BLaER1 (cell line): ENCODE data around the gene CNOT11.
A peak's percentile ranks its signal among the peaks of the same experiment; 100 is the strongest.
"Not testable (repeated sequence)": the region's sequence is repeated elsewhere in the genome, so short reads cannot be mapped to it uniquely, and the experiment has no call there.

Experiments
- H3K27ac ChIP-seq: shearing (Covaris generic); formaldehyde crosslinking; 2 replicates; pipeline ENCODE4 v1.8.1; 2022
- H3K27me3 ChIP-seq: shearing (Covaris generic); formaldehyde crosslinking; 2 replicates; pipeline ENCODE4 v1.8.1; 2022
- H3K36me3 ChIP-seq: shearing (Covaris generic); formaldehyde crosslinking; 2 replicates; pipeline ENCODE4 v1.8.1; 2022
- H3K4me1 ChIP-seq: shearing (Covaris generic); formaldehyde crosslinking; 2 replicates; pipeline ENCODE4 v1.8.1; 2022
- H3K4me2 ChIP-seq: shearing (Covaris generic); formaldehyde crosslinking; 2 replicates; pipeline ENCODE4 v1.8.1; 2022
- H3K4me3 ChIP-seq: shearing (Covaris generic); formaldehyde crosslinking; 2 replicates; pipeline ENCODE4 v1.8.1; 2022
- H3K9ac ChIP-seq: shearing (Covaris generic); formaldehyde crosslinking; 2 replicates; pipeline ENCODE4 v1.8.1; 2022
- H3K9me3 ChIP-seq: shearing (Covaris generic); formaldehyde crosslinking; 2 replicates; pipeline ENCODE4 v1.8.1; 2022
- H4K20me1 ChIP-seq: shearing (Covaris generic); formaldehyde crosslinking; 2 replicates; pipeline ENCODE4 v1.8.1; 2022
- Cebpa-rat ChIP-seq: shearing (Covaris generic); IDR thresholded peaks from 2 replicates; pipeline ENCODE4 v1.8.1; 2022

Gene CNOT11

GRCh38 chr2:101249826-101250225 lies 2.9 kb upstream of the CNOT11 start:
- H3K4me2 ChIP-seq: no peak overlapping the region
- no peak overlapping the region for H3K9ac ChIP-seq
- H3K27ac ChIP-seq: no peak overlapping the region

GRCh38 chr2:101251246-101251781 lies 1.4 kb upstream of the CNOT11 start:
- not testable (repeated sequence) for H3K4me3 ChIP-seq, H3K9me3 ChIP-seq, H3K27me3 ChIP-seq, H3K27ac ChIP-seq, H3K9ac ChIP-seq
- H3K36me3 ChIP-seq: peaks cover 12% of the 10 kb centered on the region
- H3K4me2 ChIP-seq: peak overlapping the region; percentile 78
- peaks cover 32% of the 10 kb centered on the region for H4K20me1 ChIP-seq
- peaks cover 37% of the 10 kb centered on the region for H3K4me1 ChIP-seq

More at GRCh38 chr2:101249826-101250225, 2.9 kb upstream of the CNOT11 start:
- Histone ChIP-seq H3K9me3 (no peaks in the 10 kb centered on the region), H3K4me1 (peaks cover 26% of the 10 kb centered on the region), H3K27me3 (no peaks in the 10 kb centered on the region), H3K4me3 (no peak overlapping the region), H4K20me1 (peaks cover 20% of the 10 kb centered on the region), H3K36me3 (peaks cover 6% of the 10 kb centered on the region; the same call in 1 of the 2 replicates)
- TF ChIP-seq Cebpa-rat: no peak

- H3K4me3 ChIP-seq: peak overlapping the region; percentile 100
- H3K36me3 ChIP-seq: peaks cover 16% of the 10 kb centered on the region
- no peak for TF ChIP-seq Cebpa-rat
- peak overlapping the region; percentile 68; the same call in 1 of the 2 replicates for H3K27ac ChIP-seq
- no peaks in the 10 kb centered on the region for H3K27me3 ChIP-seq
- peak overlapping the region; percentile 78 for H3K4me2 ChIP-seq
- no peaks in the 10 kb centered on the region for H3K9me3 ChIP-seq
- peaks cover 37% of the 10 kb centered on the region for H3K4me1 ChIP-seq
- peaks cover 38% of the 10 kb centered on the region for H4K20me1 ChIP-seq
- peak overlapping the region; percentile 81 for H3K9ac ChIP-seq
Observed at GRCh38 chr2:101251844-101252407, 760 bp upstream of the CNOT11 start.

GRCh38 chr2:101253013-101253702 lies 472 bp downstream of the CNOT11 start:
- H3K9ac ChIP-seq: peak overlapping the region; percentile 99
- peak overlapping the region; percentile 87 for H3K4me2 ChIP-seq
- H3K4me1 ChIP-seq: peaks cover 37% of the 10 kb centered on the region
- H4K20me1 ChIP-seq: peaks cover 49% of the 10 kb centered on the region
- TF ChIP-seq Cebpa-rat: no peak
- peak overlapping the region; percentile 98 for H3K27ac ChIP-seq
- H3K4me3 ChIP-seq: peak overlapping the region; percentile 100
- H3K27me3 ChIP-seq: no peaks in the 10 kb centered on the region
- peaks cover 23% of the 10 kb centered on the region for H3K36me3 ChIP-seq
- no peaks in the 10 kb centered on the region for H3K9me3 ChIP-seq

GRCh38 chr2:101253703-101254450 lies 1.2 kb downstream of the CNOT11 start:
- peak overlapping the region; percentile 98 for H3K27ac ChIP-seq

GRCh38 chr2:101255501-101255900 lies 2.8 kb downstream of the CNOT11 start:
- no peak for TF ChIP-seq Cebpa-rat
- Histone ChIP-seq H3K27me3 (no peaks in the 10 kb centered on the region), H3K9ac (no peak overlapping the region)

More at GRCh38 chr2:101253703-101254450, 1.2 kb downstream of the CNOT11 start:
- Histone ChIP-seq H3K4me1 (peaks cover 34% of the 10 kb centered on the region), H3K36me3 (peaks cover 29% of the 10 kb centered on the region), H3K9me3 (no peaks in the 10 kb centered on the region), H3K4me3 (peak overlapping the region; percentile 100), H3K9ac (peak overlapping the region; percentile 99), H4K20me1 (peaks cover 55% of the 10 kb centered on the region), H3K4me2 (peak overlapping the region; percentile 87), H3K27me3 (no peaks in the 10 kb centered on the region)
- no peak for TF ChIP-seq Cebpa-rat

GRCh38 chr2:101256316-101256715 lies 3.6 kb downstream of the CNOT11 start:
- H3K9me3 ChIP-seq: no peaks in the 10 kb centered on the region
- H3K4me3 ChIP-seq: no peak overlapping the region
- H4K20me1 ChIP-seq: peaks cover 77% of the 10 kb centered on the region
- no peak for TF ChIP-seq Cebpa-rat
- peaks cover 50% of the 10 kb centered on the region for H3K36me3 ChIP-seq
- no peaks in the 10 kb centered on the region for H3K27me3 ChIP-seq
- no peak overlapping the region for H3K27ac ChIP-seq
- no peak overlapping the region for H3K4me2 ChIP-seq
- H3K4me1 ChIP-seq: peaks cover 31% of the 10 kb centered on the region
- H3K9ac ChIP-seq: no peak overlapping the region

More at GRCh38 chr2:101255501-101255900, 2.8 kb downstream of the CNOT11 start:
- Histone ChIP-seq H3K36me3 (peaks cover 44% of the 10 kb centered on the region), H3K4me1 (peaks cover 32% of the 10 kb centered on the region), H3K4me3 (no peak overlapping the region), H3K27ac (no peak overlapping the region), H3K4me2 (no peak overlapping the region), H4K20me1 (peaks cover 69% of the 10 kb centered on the region), H3K9me3 (no peaks in the 10 kb centered on the region)

- no peak overlapping the region for H3K4me2 ChIP-seq
- no peaks in the 10 kb centered on the region for H3K27me3 ChIP-seq
- H3K27ac ChIP-seq: no peak overlapping the region
- no peak overlapping the region for H3K9ac ChIP-seq
- no peaks in the 10 kb centered on the region for H3K9me3 ChIP-seq
- no peak for TF ChIP-seq Cebpa-rat
- no peak overlapping the region for H3K4me3 ChIP-seq
- H3K36me3 ChIP-seq: peaks cover 69% of the 10 kb centered on the region
- peaks cover 77% of the 10 kb centered on the region for H4K20me1 ChIP-seq
- H3K4me1 ChIP-seq: peaks cover 21% of the 10 kb centered on the region
Observed at GRCh38 chr2:101258804-101259203, 6.1 kb downstream of the CNOT11 start.

- Histone ChIP-seq H3K4me3 (no peak overlapping the region), H3K27me3 (no peaks in the 10 kb centered on the region), H3K4me1 (no peaks in the 10 kb centered on the region), H3K27ac (no peak overlapping the region), H3K4me2 (no peak overlapping the region), H3K9ac (no peak overlapping the region), H3K36me3 (peaks cover 86% of the 10 kb centered on the region), H3K9me3 (no peaks in the 10 kb centered on the region), H4K20me1 (peaks cover 69% of the 10 kb centered on the region)
- TF ChIP-seq Cebpa-rat: no peak
Observed at GRCh38 chr2:101262142-101262541, 9.5 kb downstream of the CNOT11 start.
